Mucosa of descending colon (tissue), 3 donors: ENCODE results near the gene SFXN3. TPM values are rescaled to one million over a fixed set of nuclear protein-coding genes. Genes with fewer than 3 reads are reported as not detected.

Experiments
- ATAC-seq: fragments of 200-7000 bp; cut with Tn5 transposase; one replicate; pipeline ENCODE4 v1.9.1; 2020; ENCODE audit warnings: mild to moderate bottlenecking, moderate library complexity
- DNase-seq, 3 donors: peaks; one replicate each; pipeline ENCODE4 v3.0.0-alpha.2; 2020
- H3K36me3 ChIP-seq: fragments of 200-600 bp; one replicate; pipeline ENCODE4 v1.8.0; 2021; ENCODE audit warnings: low read depth, mild to moderate bottlenecking
- H3K4me1 ChIP-seq: fragments of 200-600 bp; one replicate; pipeline ENCODE4 v1.8.0; 2021; ENCODE audit warnings: low read depth, mild to moderate bottlenecking
- H3K4me3 ChIP-seq: fragments of 200-600 bp; one replicate; pipeline ENCODE4 v1.8.0; 2021; ENCODE audit warnings: mild to moderate bottlenecking
- H3K9me3 ChIP-seq: fragments of 200-600 bp; one replicate; pipeline ENCODE4 v1.8.0; 2021; ENCODE audit warnings: mild to moderate bottlenecking
- intact Hi-C, 2 donors: fragments of 100-400 bp; cut with DNase I in 1 of 2; cut with micrococcal nuclease in 1 of 2; formaldehyde crosslinking; loops; one replicate each; pipeline versions ENCODE4 v1.11.0 to v1.11.1; 2022; cut with DNase I, micrococcal nuclease
- total RNA-seq, 3 donors: library from RNA; stranded (reverse); fragmentation: NEBNext Ultra II Directional in 2 of 3; extraction: Animal tissue kit (Norgen Biotek cat#: 25700) in 2 of 3; gene quantifications; one replicate each; pipeline versions ENCODE4 v1.2.1 to v1.2.4, GENCODE V29; 2021 to 2023
- TF ChIP-seq, protein P1 (sequence below): fragments of 200-600 bp; IDR thresholded peaks from one replicate; pipeline ENCODE4 v1.8.0; 2022; ENCODE audit warnings: antibody characterized with exemption, mild to moderate bottlenecking
- donor health status: DM: no; HTN: no; CAD: no; lungs with moderate emphysema.
- donor health status: DM: no; HTN: no; CAD: no.
- donor health status: DM: no; HTN: yes; CAD: no.

SFXN3 gene
- total RNA-seq, 3 donors from 2014 or later = 8.7 to 28.7 (median 28.0) TPM

DNA sequence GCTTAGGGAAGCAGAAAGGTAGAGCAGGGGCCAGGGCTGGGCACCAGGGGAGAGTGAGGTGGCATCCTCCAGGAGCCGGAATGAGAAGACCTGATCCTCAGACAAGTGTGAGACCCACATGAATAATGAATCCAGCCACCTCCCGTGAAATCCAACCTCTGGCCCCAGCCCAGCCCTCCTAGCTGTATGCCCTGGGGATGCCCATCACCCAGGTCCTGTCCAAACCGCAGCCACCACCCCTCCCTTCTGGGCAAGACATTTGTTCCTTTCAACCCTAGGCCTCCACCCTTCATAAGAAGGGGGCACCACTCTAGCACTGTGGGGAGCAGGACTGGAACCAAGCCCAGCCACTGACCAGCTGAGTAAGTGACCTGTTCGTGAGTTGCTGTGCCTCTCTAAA is 9.8 kb upstream of the SFXN3 start:
- peak in 1 of 3 donors; percentile 22 for DNase-seq
- ATAC-seq = no peak

GRCh38 chr10:101021692-101022251 is 9.3 kb upstream of the SFXN3 start:
- Histone ChIP-seq H3K36me3 (no peaks in the 10 kb centered on the region), H3K4me1 (peaks cover 6% of the 10 kb centered on the region), H3K9me3 (no peaks in the 10 kb centered on the region), H3K4me3 (no peak overlapping the region)
- ATAC-seq = no peak
- TF ChIP-seq, protein P1, sequence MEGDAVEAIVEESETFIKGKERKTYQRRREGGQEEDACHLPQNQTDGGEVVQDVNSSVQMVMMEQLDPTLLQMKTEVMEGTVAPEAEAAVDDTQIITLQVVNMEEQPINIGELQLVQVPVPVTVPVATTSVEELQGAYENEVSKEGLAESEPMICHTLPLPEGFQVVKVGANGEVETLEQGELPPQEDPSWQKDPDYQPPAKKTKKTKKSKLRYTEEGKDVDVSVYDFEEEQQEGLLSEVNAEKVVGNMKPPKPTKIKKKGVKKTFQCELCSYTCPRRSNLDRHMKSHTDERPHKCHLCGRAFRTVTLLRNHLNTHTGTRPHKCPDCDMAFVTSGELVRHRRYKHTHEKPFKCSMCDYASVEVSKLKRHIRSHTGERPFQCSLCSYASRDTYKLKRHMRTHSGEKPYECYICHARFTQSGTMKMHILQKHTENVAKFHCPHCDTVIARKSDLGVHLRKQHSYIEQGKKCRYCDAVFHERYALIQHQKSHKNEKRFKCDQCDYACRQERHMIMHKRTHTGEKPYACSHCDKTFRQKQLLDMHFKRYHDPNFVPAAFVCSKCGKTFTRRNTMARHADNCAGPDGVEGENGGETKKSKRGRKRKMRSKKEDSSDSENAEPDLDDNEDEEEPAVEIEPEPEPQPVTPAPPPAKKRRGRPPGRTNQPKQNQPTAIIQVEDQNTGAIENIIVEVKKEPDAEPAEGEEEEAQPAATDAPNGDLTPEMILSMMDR = no peak
- intact Hi-C loops = no loop called here
- peak in 1 of 3 donors; percentile 43 for DNase-seq

More for the DNA sequence above, 9.8 kb upstream of the SFXN3 start:
- Histone ChIP-seq H3K9me3 (no peaks in the 10 kb centered on the region), H3K4me3 (no peak overlapping the region), H3K4me1 (peaks cover 6% of the 10 kb centered on the region), H3K36me3 (no peaks in the 10 kb centered on the region)
- TF ChIP-seq, protein P1 = no peak
- intact Hi-C loops = no loop called here

DNA sequence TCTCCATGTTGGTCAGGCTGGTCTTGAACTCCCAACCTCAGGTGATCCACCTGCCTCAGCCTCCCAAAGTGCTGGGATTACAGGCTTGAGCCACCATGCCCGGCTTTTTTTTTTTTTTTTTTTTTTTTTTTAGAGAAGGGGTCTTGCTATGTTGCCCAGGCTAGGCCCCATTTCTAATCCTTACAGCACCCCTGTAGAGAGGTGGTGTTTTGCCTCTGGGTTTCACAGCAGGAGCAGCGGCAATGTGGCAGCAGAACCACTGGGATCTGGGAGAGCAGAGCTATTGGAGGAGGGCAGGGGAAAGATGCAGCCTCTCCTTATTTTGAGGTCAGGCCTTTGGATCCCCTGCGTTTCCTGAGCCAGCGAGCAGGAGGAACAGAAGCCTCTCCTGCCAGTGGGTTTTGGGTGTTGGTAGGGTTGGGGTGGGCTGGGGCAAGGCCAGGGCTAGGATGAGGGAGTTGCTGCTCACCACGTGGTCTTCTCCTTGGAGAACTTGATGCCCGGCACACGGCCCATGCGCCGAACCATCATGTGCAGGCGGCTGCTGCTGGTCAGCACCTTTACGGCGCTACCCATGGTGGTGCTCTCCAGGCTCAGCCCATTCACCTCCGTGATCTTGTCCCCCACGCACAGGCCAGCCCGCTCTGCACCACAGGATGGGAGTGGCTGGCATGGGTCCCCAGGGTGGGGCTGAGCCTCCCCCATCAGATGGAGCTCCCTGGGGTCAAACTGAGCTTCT is 7.9 kb upstream of the SFXN3 start:
- Histone ChIP-seq H3K4me1 (peaks cover 6% of the 10 kb centered on the region), H3K9me3 (no peaks in the 10 kb centered on the region), H3K36me3 (no peaks in the 10 kb centered on the region), H3K4me3 (no peak overlapping the region)
- peak in 1 of 3 donors; percentile 36 for DNase-seq
- TF ChIP-seq, protein P1 = no peak
- no peak for ATAC-seq
- intact Hi-C loops = no loop called here

DNA sequence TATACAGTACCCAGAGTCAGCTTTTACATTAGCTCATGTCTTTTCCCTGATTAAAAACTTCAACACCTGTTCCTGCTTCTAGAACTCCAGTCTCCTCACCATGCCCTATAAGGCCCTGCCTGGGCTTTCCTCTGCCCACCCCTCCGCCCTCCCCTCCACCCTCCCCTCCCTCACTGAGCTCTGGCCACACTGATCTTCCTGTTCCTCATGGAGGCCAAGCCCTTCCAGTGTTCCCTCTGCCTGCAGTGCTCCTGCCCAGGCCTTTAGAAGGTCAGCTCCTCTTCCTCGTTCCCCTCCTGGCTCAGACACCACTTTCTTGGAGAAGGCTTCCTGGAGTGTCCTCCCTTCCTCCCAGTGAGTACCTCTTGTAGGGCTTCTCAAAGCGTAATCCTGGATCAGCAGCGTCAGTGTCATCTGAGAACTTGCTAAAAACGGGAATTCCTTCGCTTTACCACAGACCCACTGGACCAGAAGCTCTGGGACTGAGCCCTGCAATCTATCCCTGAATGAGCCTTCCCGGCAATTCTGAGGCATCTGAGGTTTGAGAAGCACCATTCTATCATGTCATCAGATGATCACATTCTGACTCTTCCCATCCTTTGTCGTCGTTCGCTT is 3.8 kb upstream of the SFXN3 start:
- TF ChIP-seq, protein P1 = no peak
- Histone ChIP-seq H3K4me3 (no peak overlapping the region), H3K9me3 (no peaks in the 10 kb centered on the region), H3K36me3 (no peaks in the 10 kb centered on the region), H3K4me1 (peaks cover 16% of the 10 kb centered on the region)
- DNase-seq (no peak), ATAC-seq (no peak)
- intact Hi-C loops = no loop called here

GRCh38 chr10:101028446-101029337 is 2.3 kb upstream of the SFXN3 start:
- intact Hi-C loops = no loop called here
- no peaks in the 10 kb centered on the region for H3K36me3 ChIP-seq
- DNase-seq = peak in 1 of 3 donors; percentile 48
- no peak for ATAC-seq
- no peaks in the 10 kb centered on the region for H3K9me3 ChIP-seq
- H3K4me1 ChIP-seq = peaks cover 27% of the 10 kb centered on the region
- TF ChIP-seq, protein P1 = no peak
- H3K4me3 ChIP-seq = no peak overlapping the region
